ENCODE results near the gene SMYD3.

The SMYD3 gene

DNA sequence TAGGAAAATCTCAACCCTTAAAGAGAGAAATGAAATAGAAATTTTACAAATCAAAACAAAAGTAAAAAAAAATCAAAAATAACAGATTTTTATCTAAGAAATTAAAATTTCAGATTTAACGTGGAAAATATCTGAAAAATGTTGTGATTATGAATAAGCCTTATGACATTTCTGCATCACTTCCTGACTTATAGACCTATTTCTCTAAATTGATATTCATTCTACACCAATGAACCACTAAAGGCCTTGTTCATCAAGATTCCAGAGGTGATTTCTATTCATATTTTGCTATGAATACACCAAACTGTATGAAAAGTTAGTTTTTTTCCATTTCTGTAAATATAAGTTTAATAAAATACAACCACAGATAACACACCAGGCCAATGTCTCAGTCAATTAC, 261.5 kb downstream of the SMYD3 start:
- no peak for TF ChIP-seq TAF1 (IDR thresholded peaks at IDR 0.05; ENCODE audit: borderline replicate concordance, insufficient read depth, low read length)
- no peak for TF ChIP-seq REST (IDR thresholded peaks at IDR 0.05; ENCODE audit: insufficient read depth in 1 of 2, low read depth in 2 of 2, low read length in 2 of 2)
- no peak for TF ChIP-seq SIN3A (IDR thresholded peaks at IDR 0.05; ENCODE audit: borderline replicate concordance, insufficient read depth, low read length)
- TF ChIP-seq POLR2AphosphoS5 (IDR thresholded peaks at IDR 0.05; ENCODE audit: low read depth, low read length): no peak
- TF ChIP-seq FOXP2 (optimal IDR thresholded peaks at IDR 0.05; ENCODE audit: borderline replicate concordance, extremely low read depth, extremely low read length, insufficient read depth): no peak

DNA sequence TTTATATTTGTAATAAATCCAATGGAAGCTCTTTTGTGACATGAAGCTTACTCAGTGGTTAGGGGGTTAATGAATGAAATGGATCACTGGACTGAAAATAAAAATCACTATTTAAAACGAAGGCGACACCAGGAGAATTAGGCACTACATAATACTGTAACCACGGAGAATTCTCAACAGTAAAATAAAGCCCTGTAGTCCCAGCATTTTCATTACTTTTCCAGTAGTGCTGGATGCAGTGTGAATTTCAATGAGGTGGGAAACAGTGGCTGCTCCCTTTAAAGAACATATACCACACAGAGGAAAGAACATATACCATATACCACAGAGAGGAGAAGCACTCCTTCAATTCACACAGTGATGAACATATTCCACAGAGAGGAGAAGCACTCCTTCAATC, 275.0 kb downstream of the SMYD3 start:
- TF ChIP-seq TAF1 (IDR thresholded peaks at IDR 0.05; ENCODE audit: borderline replicate concordance, insufficient read depth, low read length): no peak
- TF ChIP-seq POLR2AphosphoS5 (IDR thresholded peaks at IDR 0.05; ENCODE audit: low read depth, low read length): no peak
- TF ChIP-seq SIN3A (IDR thresholded peaks at IDR 0.05; ENCODE audit: borderline replicate concordance, insufficient read depth, low read length): no peak
- TF ChIP-seq REST (IDR thresholded peaks at IDR 0.05; ENCODE audit: insufficient read depth in 1 of 2, low read depth in 2 of 2, low read length in 2 of 2): no peak
- TF ChIP-seq FOXP2 (optimal IDR thresholded peaks at IDR 0.05; ENCODE audit: borderline replicate concordance, extremely low read depth, extremely low read length, insufficient read depth): no peak

DNA sequence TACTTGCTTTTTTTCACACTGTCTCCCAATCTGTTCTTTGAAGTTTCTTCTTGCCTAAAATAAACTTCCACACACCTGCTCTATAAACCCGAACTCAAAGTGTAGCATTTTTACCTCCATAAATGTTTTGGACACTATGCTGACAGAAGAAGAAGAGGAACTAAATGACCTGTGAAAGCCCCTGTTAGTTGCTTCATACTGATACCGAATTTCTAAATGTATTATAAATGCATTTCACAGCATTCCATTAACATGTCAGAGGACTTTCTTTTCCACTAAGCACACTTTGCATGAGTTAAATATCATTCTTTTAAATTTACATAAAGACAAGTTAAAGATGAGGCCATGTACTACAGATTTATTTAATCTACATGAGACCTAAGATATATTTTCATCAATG, 281.0 kb downstream of the SMYD3 start:
- TF ChIP-seq SIN3A (IDR thresholded peaks at IDR 0.05; ENCODE audit: borderline replicate concordance, insufficient read depth, low read length) (no peak), TAF1 (IDR thresholded peaks at IDR 0.05; ENCODE audit: borderline replicate concordance, insufficient read depth, low read length) (no peak), FOXP2 (optimal IDR thresholded peaks at IDR 0.05; ENCODE audit: borderline replicate concordance, extremely low read depth, extremely low read length, insufficient read depth) (no peak), POLR2AphosphoS5 (IDR thresholded peaks at IDR 0.05; ENCODE audit: low read depth, low read length) (no peak), REST (IDR thresholded peaks at IDR 0.05; ENCODE audit: insufficient read depth in 1 of 2, low read depth in 2 of 2, low read length in 2 of 2) (no peak)

- TF ChIP-seq REST (IDR thresholded peaks at IDR 0.05; ENCODE audit: insufficient read depth in 1 of 2, low read depth in 2 of 2, low read length in 2 of 2) (no peak), TAF1 (IDR thresholded peaks at IDR 0.05; ENCODE audit: borderline replicate concordance, insufficient read depth, low read length) (no peak), SIN3A (IDR thresholded peaks at IDR 0.05; ENCODE audit: borderline replicate concordance, insufficient read depth, low read length) (no peak), FOXP2 (optimal IDR thresholded peaks at IDR 0.05; ENCODE audit: borderline replicate concordance, extremely low read depth, extremely low read length, insufficient read depth) (no peak), POLR2AphosphoS5 (IDR thresholded peaks at IDR 0.05; ENCODE audit: low read depth, low read length) (no peak)
These were observed 285.4 kb downstream of the SMYD3 start for GRCh38 chr1:246221485-246222255.
